Stimulated activated CD8-positive, alpha-beta memory T cell treated with anti-CD3 and anti-CD28 coated beads, Interleukin-15, amount 100 ng/mL, for 48 hours (primary cell): Measurements from ENCODE around the gene SHTN1.

Source experiments
- DNase-seq, 2 donors: peaks; one replicate each; pipeline ENCODE4 v3.0.0-alpha.2; 2020; ENCODE audit warnings: low read depth in 2 of 2

Gene SHTN1

GRCh38 chr10:116985611-116986010, 19.4 kb downstream of the SHTN1 start:
- no peak for DNase-seq

- DNase-seq, result no peak
Observed at GRCh38 chr10:116984202-116984990, 20.6 kb downstream of the SHTN1 start.

- no peak for DNase-seq
Observed at GRCh38 chr10:116980041-116980440, 24.9 kb downstream of the SHTN1 start.

GRCh38 chr10:116978901-116979300, 26.1 kb downstream of the SHTN1 start:
- no peak for DNase-seq

GRCh38 chr10:116974456-116975005, 30.5 kb downstream of the SHTN1 start:
- DNase-seq, result no peak

GRCh38 chr10:116973946-116974455, 31.0 kb downstream of the SHTN1 start:
- no peak for DNase-seq

- no peak for DNase-seq
Observed at GRCh38 chr10:116973371-116973905, 31.5 kb downstream of the SHTN1 start.

- DNase-seq, result no peak
Observed at GRCh38 chr10:116972131-116972530, 32.9 kb downstream of the SHTN1 start.

GRCh38 chr10:116970050-116970449, 34.9 kb downstream of the SHTN1 start:
- no peak for DNase-seq

- DNase-seq, result no peak
Observed at GRCh38 chr10:116968331-116968730, 36.7 kb downstream of the SHTN1 start.

- DNase-seq, result no peak
Observed at GRCh38 chr10:116961406-116962251, 43.4 kb downstream of the SHTN1 start.

- DNase-seq, result no peak
Observed at GRCh38 chr10:116960066-116960776, 44.8 kb downstream of the SHTN1 start.

GRCh38 chr10:116952729-116953128, 52.3 kb downstream of the SHTN1 start:
- no peak for DNase-seq

- DNase-seq, result no peak
Observed at GRCh38 chr10:116948530-116948870, 56.5 kb downstream of the SHTN1 start.

GRCh38 chr10:116947841-116948529, 57.0 kb downstream of the SHTN1 start:
- no peak for DNase-seq

GRCh38 chr10:116944911-116945310, 60.1 kb downstream of the SHTN1 start:
- DNase-seq, result no peak

GRCh38 chr10:116931806-116932205, 73.2 kb downstream of the SHTN1 start:
- no peak for DNase-seq

GRCh38 chr10:116926426-116926825, 78.6 kb downstream of the SHTN1 start:
- DNase-seq, result no peak

GRCh38 chr10:116925056-116925455, 79.9 kb downstream of the SHTN1 start:
- no peak for DNase-seq

- no peak for DNase-seq
Observed at GRCh38 chr10:116919706-116920105, 85.3 kb downstream of the SHTN1 start.

- no peak for DNase-seq
Observed at GRCh38 chr10:116919164-116919563, 85.8 kb downstream of the SHTN1 start.
